ENCODE data around the gene BACH2.

GRCh38 chr6:90080876-90081481 lies 215.7 kb downstream of the BACH2 start:
- TF ChIP-seq JUND (IDR thresholded peaks at IDR 0.05) (no peak), CTCF (IDR thresholded peaks at IDR 0.05) (no peak), POLR2AphosphoS5 (IDR thresholded peaks at IDR 0.05; ENCODE audit: low read depth, low read length) (no peak), ZBTB33 (IDR thresholded peaks at IDR 0.05; ENCODE audit: borderline replicate concordance, low read depth) (no peak), SMC3 (IDR thresholded peaks at IDR 0.05; ENCODE audit: low read depth, low read length) (no peak), FOSL2 (IDR thresholded peaks at IDR 0.05; ENCODE audit: borderline replicate concordance, low read depth) (no peak), NFIC (IDR thresholded peaks at IDR 0.05; ENCODE audit: borderline replicate concordance) (no peak), EZH2phosphoT487 (IDR thresholded peaks at IDR 0.05; ENCODE audit: borderline replicate concordance, low read depth) (no peak), YY1 (IDR thresholded peaks at IDR 0.05; ENCODE audit: low read depth) (no peak)

Measured in SK-N-SH (cell line).